ENCODE results near the gene DEXI. TPM values are rescaled to one million over a fixed set of nuclear protein-coding genes. Genes with fewer than 3 reads are reported as not detected.

DEXI gene
- total RNA-seq, 4 donors from 2014 or later: 36.2 to 76.4 (median 56.0) TPM

- Histone ChIP-seq H3K4me3 (no peak overlapping the region), H3K9me3 (no peaks in the 10 kb centered on the region), H3K36me3 (peaks cover 0 to 6% (median 2%) of the 10 kb centered on the region in 4 donors), H3K4me1 (peaks cover 0 to 10% (median 6%) of the 10 kb centered on the region in 4 donors), H3K27me3 (no peaks in the 10 kb centered on the region), H3K27ac (peak overlapping the region; percentile 25 to 82 (median 70))
- TF ChIP-seq EP300 (IDR thresholded peaks at IDR 0.05; ENCODE audit: low read depth) (no peak), POLR2A (IDR thresholded peaks at IDR 0.05) (no peak), POLR2AphosphoS5 (IDR thresholded peaks at IDR 0.05) (no peak)
- TF ChIP-seq, protein P1, sequence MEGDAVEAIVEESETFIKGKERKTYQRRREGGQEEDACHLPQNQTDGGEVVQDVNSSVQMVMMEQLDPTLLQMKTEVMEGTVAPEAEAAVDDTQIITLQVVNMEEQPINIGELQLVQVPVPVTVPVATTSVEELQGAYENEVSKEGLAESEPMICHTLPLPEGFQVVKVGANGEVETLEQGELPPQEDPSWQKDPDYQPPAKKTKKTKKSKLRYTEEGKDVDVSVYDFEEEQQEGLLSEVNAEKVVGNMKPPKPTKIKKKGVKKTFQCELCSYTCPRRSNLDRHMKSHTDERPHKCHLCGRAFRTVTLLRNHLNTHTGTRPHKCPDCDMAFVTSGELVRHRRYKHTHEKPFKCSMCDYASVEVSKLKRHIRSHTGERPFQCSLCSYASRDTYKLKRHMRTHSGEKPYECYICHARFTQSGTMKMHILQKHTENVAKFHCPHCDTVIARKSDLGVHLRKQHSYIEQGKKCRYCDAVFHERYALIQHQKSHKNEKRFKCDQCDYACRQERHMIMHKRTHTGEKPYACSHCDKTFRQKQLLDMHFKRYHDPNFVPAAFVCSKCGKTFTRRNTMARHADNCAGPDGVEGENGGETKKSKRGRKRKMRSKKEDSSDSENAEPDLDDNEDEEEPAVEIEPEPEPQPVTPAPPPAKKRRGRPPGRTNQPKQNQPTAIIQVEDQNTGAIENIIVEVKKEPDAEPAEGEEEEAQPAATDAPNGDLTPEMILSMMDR (IDR thresholded peaks at IDR 0.05): no peak
- intact Hi-C loops (cut with DNase I; ENCODE audit: low total_unique reads): loop anchor here (10.0 kb wide), 1 partner anchor 376 kb away; no protein-coding TSS in a partner anchor
- in situ Hi-C loops (cut with MboI; ENCODE audit: low pct_ligation_motif_present in 1 of 4, low pct_unique_long_range_greater_than_20kb in 1 of 4, low sequenced_read_pairs in 3 of 4): no loop called here
- WGBS, 2 donors (ENCODE audit: low coverage in 1 of 2): 95 to 97% methylated on average over 10 to 14 of the region's 14 CpGs
- DNase-seq: no peak
Measured at GRCh38 chr16:10978871-10979446, 36.7 kb upstream of the DEXI start.

DNA sequence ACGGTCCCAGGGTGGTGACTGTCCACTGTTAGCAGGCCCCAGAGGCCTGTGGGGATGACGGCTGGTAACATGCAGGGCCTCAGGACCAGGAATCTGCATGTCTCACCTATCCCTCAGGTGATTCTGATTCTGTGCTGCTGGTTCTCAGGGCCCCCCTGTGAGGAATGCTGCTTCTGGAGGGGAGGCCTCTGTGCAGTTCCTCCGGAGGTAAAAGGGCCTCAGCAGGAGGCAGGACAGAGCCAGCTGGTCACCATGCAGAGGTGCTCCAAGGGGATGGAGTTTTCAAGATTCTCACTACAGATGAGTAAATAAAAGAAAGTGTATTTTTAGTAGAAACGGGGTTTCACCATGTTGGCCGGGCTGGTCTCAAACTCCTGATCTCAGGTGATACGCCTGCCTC lies 35.9 kb upstream of the DEXI start:
- TF ChIP-seq, protein P1 (IDR thresholded peaks at IDR 0.05): no peak
- TF ChIP-seq POLR2A (IDR thresholded peaks at IDR 0.05): no peak
- TF ChIP-seq EP300 (IDR thresholded peaks at IDR 0.05; ENCODE audit: low read depth): no peak
- no peak for TF ChIP-seq POLR2AphosphoS5 (IDR thresholded peaks at IDR 0.05)
- H3K9me3 ChIP-seq: no peaks in the 10 kb centered on the region
- peaks cover 0 to 10% (median 6%) of the 10 kb centered on the region in 4 donors for H3K4me1 ChIP-seq
- peaks cover 0 to 5% (median 2%) of the 10 kb centered on the region in 4 donors for H3K36me3 ChIP-seq
- no peak overlapping the region for H3K27ac ChIP-seq
- WGBS, 2 donors (ENCODE audit: low coverage in 1 of 2): 96 to 100% methylated on average over 2 to 6 of the region's 6 CpGs
- in situ Hi-C loops (cut with MboI; ENCODE audit: low pct_ligation_motif_present in 1 of 4, low pct_unique_long_range_greater_than_20kb in 1 of 4, low sequenced_read_pairs in 3 of 4): no loop called here
- no peak for DNase-seq
- H3K4me3 ChIP-seq: no peak overlapping the region
- intact Hi-C loops (cut with DNase I; ENCODE audit: low total_unique reads): loop anchor here (10.0 kb wide), 1 partner anchor 377 kb away; no protein-coding TSS in a partner anchor
- no peaks in the 10 kb centered on the region for H3K27me3 ChIP-seq

- no peak for TF ChIP-seq POLR2AphosphoS5 (IDR thresholded peaks at IDR 0.05)
- TF ChIP-seq EP300 (IDR thresholded peaks at IDR 0.05; ENCODE audit: low read depth): no peak
- TF ChIP-seq, protein P1 (IDR thresholded peaks at IDR 0.05): no peak
- no peak for TF ChIP-seq POLR2A (IDR thresholded peaks at IDR 0.05)
- Histone ChIP-seq H3K4me1 (peaks cover 0 to 13% (median 6%) of the 10 kb centered on the region in 4 donors), H3K27ac (no peak overlapping the region), H3K36me3 (peaks cover 0 to 8% (median 2%) of the 10 kb centered on the region in 4 donors), H3K9me3 (no peaks in the 10 kb centered on the region), H3K27me3 (no peaks in the 10 kb centered on the region), H3K4me3 (no peak overlapping the region)
- intact Hi-C loops (cut with DNase I; ENCODE audit: low total_unique reads) (loop anchor here (10.0 kb wide), 1 partner anchor 378 kb away; no protein-coding TSS in a partner anchor), in situ Hi-C loops (cut with MboI; ENCODE audit: low pct_ligation_motif_present in 1 of 4, low pct_unique_long_range_greater_than_20kb in 1 of 4, low sequenced_read_pairs in 3 of 4) (no loop called here)
- WGBS, 2 donors (ENCODE audit: low coverage in 1 of 2): 64 to 78% methylated on average over 3 of the region's 3 CpGs
- no peak for DNase-seq
Measured at GRCh38 chr16:10976634-10977033, 34.4 kb upstream of the DEXI start.

- no peak for DNase-seq
- no peaks in the 10 kb centered on the region for H3K9me3 ChIP-seq
- intact Hi-C loops (cut with DNase I; ENCODE audit: low total_unique reads) (loop anchor here (1.0 to 10.0 kb wide), 2 partner anchors 282 to 382 kb away; no protein-coding TSS in a partner anchor), in situ Hi-C loops (cut with MboI; ENCODE audit: low pct_ligation_motif_present in 1 of 4, low pct_unique_long_range_greater_than_20kb in 1 of 4, low sequenced_read_pairs in 3 of 4) (loop anchor here in 2 of 4 donors (25.0 kb wide), 2 partner anchors 389 to 564 kb away; a partner anchor contains a TSS)
- no peaks in the 10 kb centered on the region for H3K27me3 ChIP-seq
- no peak overlapping the region for H3K4me3 ChIP-seq
- H3K4me1 ChIP-seq: peaks cover 0 to 4% (median 0%) of the 10 kb centered on the region in 4 donors
- WGBS, 2 donors (ENCODE audit: low coverage in 1 of 2): 89 to 90% methylated on average over 9 to 12 of the region's 12 CpGs
- H3K27ac ChIP-seq: no peak overlapping the region
- TF ChIP-seq POLR2A (IDR thresholded peaks at IDR 0.05) (no peak), EP300 (IDR thresholded peaks at IDR 0.05; ENCODE audit: low read depth) (no peak), POLR2AphosphoS5 (IDR thresholded peaks at IDR 0.05) (no peak)
- TF ChIP-seq, protein P1 (IDR thresholded peaks at IDR 0.05): no peak
- H3K36me3 ChIP-seq: peaks cover 0 to 8% (median 2%) of the 10 kb centered on the region in 4 donors
Measured at GRCh38 chr16:10972819-10973464, 30.7 kb upstream of the DEXI start.
